IMR-90 (cell line): Measurements from ENCODE around the gene DOCK4. TPM values are rescaled to one million over a fixed set of nuclear protein-coding genes. Genes with fewer than 3 reads are reported as not detected.

Experiments used
- ATAC-seq: fragments of 200-7000 bp; cut with Tn5 transposase; 2 replicates; pipeline ENCODE4 v1.9.1; 2020; ENCODE audit warnings: low read depth, mild to moderate bottlenecking, moderate library complexity
- BruUV-seq: library from RNA; stranded (reverse); fragments of 400-500 nt; replicated peaks from 2 replicates; lab custom pipeline; 2021; lab: Mats Ljungman, UMichigan
- CTCF ChIA-PET: fragments of 300-600 bp; formaldehyde crosslinking; extraction: SDS; loops from one replicate; lab custom pipeline; 2021; ENCODE audit warnings: antibody characterized with exemption; lab: Yijun Ruan, JAX
- POLR2A ChIA-PET: fragments of 300-600 bp; sonication (Branson Sonifier 250); formaldehyde crosslinking; loops from one replicate; lab custom pipeline; 2022; ENCODE audit warnings: antibody characterized with exemption; ENCODE audit not compliant: unreplicated experiment; lab: Charles Lee
- DNase-seq: peaks from one replicate; pipeline ENCODE4 v3.0.0; 2013
- H2AFZ ChIP-seq: replicated peaks from 2 replicates; pipeline ENCODE3; 2013; ENCODE audit warnings: low read length, mild to moderate bottlenecking; ENCODE audit not compliant: poor library complexity
- H2AK5ac ChIP-seq: 2 replicates; pipeline ENCODE4 v1.6.1; 2013; ENCODE audit warnings: low read depth, low read length, inconsistent platforms
- H2AK9ac ChIP-seq: replicated peaks from 2 replicates; pipeline ENCODE3; 2013; ENCODE audit warnings: mild to moderate bottlenecking, low read depth, low read length, moderate library complexity; ENCODE audit not compliant: poor library complexity
- H2BK120ac ChIP-seq: 2 replicates; pipeline ENCODE4 v1.6.1; 2013; ENCODE audit warnings: low read depth, low read length, inconsistent platforms
- H2BK15ac ChIP-seq: 3 replicates; pipeline ENCODE4 v1.6.1; 2013; ENCODE audit warnings: low read depth, low read length, inconsistent platforms
- H2BK20ac ChIP-seq: 2 replicates; pipeline ENCODE4 v1.6.1; 2013; ENCODE audit warnings: low read depth, mild to moderate bottlenecking, inconsistent platforms, low read length, moderate library complexity
- H2BK5ac ChIP-seq: 2 replicates; pipeline ENCODE4 v1.6.1; 2013; ENCODE audit warnings: mild to moderate bottlenecking, low read depth, low read length, inconsistent platforms; ENCODE audit not compliant: poor library complexity, severe bottlenecking
- H3K14ac ChIP-seq: replicated peaks from 2 replicates; pipeline ENCODE4 v1.6.1; 2013; ENCODE audit warnings: low read depth, low read length, inconsistent platforms
- H3K18ac ChIP-seq: 2 replicates; pipeline ENCODE4 v1.6.1; 2013; ENCODE audit warnings: low read depth, low read length, control low read depth
- H3K23ac ChIP-seq: 2 replicates; pipeline ENCODE4 v1.6.1; 2013; ENCODE audit warnings: low read depth, low read length, inconsistent platforms
- H3K27ac ChIP-seq: 2 replicates; pipeline ENCODE4 v1.5.1; 2013; ENCODE audit warnings: mild to moderate bottlenecking, control low read depth, low read length; ENCODE audit not compliant: insufficient read depth
- H3K27me3 ChIP-seq: 2 replicates; pipeline ENCODE4 v1.6.1; 2013; ENCODE audit warnings: low read length; ENCODE audit not compliant: control insufficient read depth, insufficient read depth
- H3K36me3 ChIP-seq: 2 replicates; pipeline ENCODE4 v1.6.1; 2013; ENCODE audit warnings: low read length, mixed read lengths; ENCODE audit not compliant: control insufficient read depth, insufficient read depth
- H3K4ac ChIP-seq: 2 replicates; pipeline ENCODE4 v1.6.1; 2013; ENCODE audit warnings: low read depth, low read length, inconsistent platforms
- H3K4me1 ChIP-seq: 2 replicates; pipeline ENCODE4 v1.6.1; 2013; ENCODE audit warnings: low read length, mixed read lengths; ENCODE audit not compliant: control insufficient read depth, insufficient read depth
- H3K4me2 ChIP-seq: 2 replicates; pipeline ENCODE4 v1.6.1; 2013; ENCODE audit warnings: low read depth, mild to moderate bottlenecking, control low read depth, low read length, moderate library complexity
- H3K4me3 ChIP-seq: 2 replicates; pipeline ENCODE4 v1.5.1; 2013; ENCODE audit warnings: low read depth, mild to moderate bottlenecking, control low read depth, low read length, moderate library complexity; ENCODE audit not compliant: insufficient read depth
- H3K56ac ChIP-seq: 2 replicates; pipeline ENCODE4 v1.6.1; 2013; ENCODE audit warnings: low read length, inconsistent platforms; ENCODE audit not compliant: insufficient read depth; ENCODE audit errors: extremely low read depth
- H3K79me1 ChIP-seq, 2 experiments: 2 replicates each; pipeline ENCODE4 v1.6.1; 2013; ENCODE audit warnings: low read length in 2 of 2, inconsistent platforms in 1 of 2, low read depth in 1 of 2
- H3K9ac ChIP-seq: 2 replicates; pipeline ENCODE4 v1.6.1; 2013; ENCODE audit warnings: low read depth, low read length, control low read depth
- H3K9me1 ChIP-seq: 2 replicates; pipeline ENCODE4 v1.6.1; 2013; ENCODE audit warnings: low read length, inconsistent platforms; ENCODE audit not compliant: insufficient read depth
- H3K9me3 ChIP-seq: 2 replicates; pipeline ENCODE4 v1.6.1; 2013; ENCODE audit warnings: low read length; ENCODE audit not compliant: control insufficient read depth, insufficient read depth
- H4K20me1 ChIP-seq: 2 replicates; pipeline ENCODE4 v1.6.1; 2013; ENCODE audit warnings: low read length, inconsistent platforms; ENCODE audit not compliant: insufficient read depth
- H4K5ac ChIP-seq: 2 replicates; pipeline ENCODE4 v1.6.1; 2013; ENCODE audit warnings: mild to moderate bottlenecking, low read depth, low read length, control low read depth
- H4K8ac ChIP-seq, 2 experiments: 2 replicates each; pipeline ENCODE4 v1.6.1; 2013; ENCODE audit warnings: low read depth in 2 of 2, low read length in 2 of 2, control low read depth in 1 of 2, inconsistent platforms in 1 of 2
- H4K91ac ChIP-seq: 2 replicates; pipeline ENCODE4 v1.6.1; 2013; ENCODE audit warnings: low read depth, low read length, inconsistent platforms; ENCODE audit not compliant: insufficient read depth
- FOS ChIP-seq: fragments of 150-350 bp; IDR thresholded peaks from 2 replicates; pipeline ENCODE4 v1.6.1; 2016; ENCODE audit warnings: low read depth, low read length
- RFX5 ChIP-seq: IDR thresholded peaks from 2 replicates; pipeline ENCODE4 v1.8.0; 2012; ENCODE audit warnings: low read depth, mild to moderate bottlenecking, low read length, moderate library complexity
- WGBS, 2 experiments: methylation state at CpG; one replicate each; pipeline versions ENCODE4 v1.1.5 to v1.1.7; 2013; ENCODE audit warnings: missing lambda C conversion rate in 2 of 2; ENCODE audit not compliant: insufficient read length in 1 of 2; ENCODE audit errors: extremely low coverage in 2 of 2; 5-methylcytosine and 5-hydroxymethylcytosine counted together
- dilution Hi-C: fragments of 300-500 bp; cut with HindIII; formaldehyde crosslinking; loops from one replicate; pipeline ENCODE4 v1.14.3; 2018; ENCODE audit warnings: low sequenced_read_pairs; ENCODE audit not compliant: unreplicated experiment
- in situ Hi-C: fragments of 300-500 bp; cut with MboI; formaldehyde crosslinking; loops from 3 replicates; pipeline ENCODE4 v1.14.3; 2019; ENCODE audit warnings: low sequenced_read_pairs, inconsistent platforms, mixed read lengths
- intact Hi-C: fragments of 100-400 bp; cut with micrococcal nuclease; formaldehyde crosslinking; loops from 2 replicates; pipeline ENCODE4 v1.10.0; 2022
- polyA plus RNA-seq, 3 experiments: library from polyadenylated mRNA; depleted of rRNA; stranded (reverse); fragments of >200 nt; gene quantifications; 2 replicates each; pipeline ENCODE4 v1.2.3, GENCODE V29; 2012; ENCODE audit warnings: low replicate concordance in 1 of 3
- total RNA-seq: library from RNA; depleted of rRNA; stranded (reverse); fragments of >200 nt; gene quantifications from 2 replicates; pipeline ENCODE4 v1.2.3, GENCODE V29; 2012

Gene DOCK4
- total and polyA plus RNA-seq, 2 of the 4 experiments (the other 2 are of a cell fraction) = 4.4 to 12.2 TPM

DNA sequence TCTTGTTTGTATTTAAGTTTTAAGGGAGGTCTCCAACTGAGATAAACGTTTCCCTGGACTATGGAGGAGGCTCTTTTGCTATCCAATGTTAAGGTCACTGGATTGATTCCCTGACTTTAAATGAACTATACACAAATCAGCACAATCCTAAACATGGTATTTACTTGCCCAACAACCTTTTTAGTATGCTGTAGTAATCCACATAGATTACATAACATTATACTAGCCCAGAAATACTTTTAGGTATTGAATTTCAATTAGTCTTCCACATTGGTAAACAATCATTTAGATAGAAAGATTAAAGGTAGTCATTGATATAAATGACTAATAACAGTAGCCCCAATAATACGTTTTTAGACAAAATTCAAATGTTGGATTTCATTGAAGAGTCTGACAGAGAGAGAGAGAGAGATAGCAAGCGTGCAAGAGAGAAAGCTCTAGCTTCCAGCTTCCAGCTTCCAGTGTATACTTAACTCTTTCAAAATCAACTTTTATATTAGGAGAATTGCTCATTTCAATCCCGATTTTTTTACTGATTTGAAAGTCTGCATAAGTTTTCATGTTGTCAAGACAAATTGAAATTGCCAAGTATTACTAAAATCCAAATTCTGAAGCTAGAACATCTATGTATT, 155.8 kb downstream of the DOCK4 start:
- Histone ChIP-seq H3K4ac (no peak overlapping the region), H4K5ac (no peak overlapping the region), H2BK20ac (no peak overlapping the region), H3K4me1 (peaks cover 6% of the 10 kb centered on the region), H3K9me3 (peaks cover 6% of the 10 kb centered on the region), H3K9me1 (peaks cover 10% of the 10 kb centered on the region), H3K56ac (no peak overlapping the region), H3K14ac (no peak overlapping the region), H3K27ac (no peak overlapping the region), H3K79me1 (peaks cover 6% of the 10 kb centered on the region in 2 experiments), H3K18ac (no peak overlapping the region), H4K8ac (no peak overlapping the region), H2BK5ac (no peak overlapping the region), H2BK120ac (no peak overlapping the region), H3K36me3 (no peaks in the 10 kb centered on the region), H2BK15ac (no peak overlapping the region), H3K4me2 (no peak overlapping the region), H3K23ac (no peak overlapping the region), H4K20me1 (no peaks in the 10 kb centered on the region; the same call in 1 of the 2 replicates), H4K91ac (no peak overlapping the region), H2AFZ (no peak overlapping the region), H2AK9ac (no peak overlapping the region), H2AK5ac (no peak overlapping the region), H3K27me3 (no peaks in the 10 kb centered on the region), H3K9ac (no peak overlapping the region), H3K4me3 (no peak overlapping the region)
- DNase-seq (no peak), ATAC-seq (no peak)
- in situ Hi-C loops (no loop called here), intact Hi-C loops (no loop called here), dilution Hi-C loops (no loop called here)
- no CpG with 5 or more reads among the region's 4 CpGs for WGBS, 2 experiments
- ChIA-PET POLR2A (no interaction called here), CTCF (no interaction called here)
- no TSS peak for BruUV-seq
- TF ChIP-seq FOS (no peak), RFX5 (no peak)
